ENCODE measurements around the gene SSBP4. TPM values are rescaled to one million over a fixed set of nuclear protein-coding genes. Genes with fewer than 3 reads are reported as not detected.
A peak's percentile ranks its signal among the peaks of the same experiment; 100 is the strongest.

The SSBP4 gene
- total and polyA plus RNA-seq, 2 of the 8 experiments (the other 6 are each of a cell fraction or from before 2014, with no cell fraction given), result 26.4 to 33.7 TPM

DNA sequence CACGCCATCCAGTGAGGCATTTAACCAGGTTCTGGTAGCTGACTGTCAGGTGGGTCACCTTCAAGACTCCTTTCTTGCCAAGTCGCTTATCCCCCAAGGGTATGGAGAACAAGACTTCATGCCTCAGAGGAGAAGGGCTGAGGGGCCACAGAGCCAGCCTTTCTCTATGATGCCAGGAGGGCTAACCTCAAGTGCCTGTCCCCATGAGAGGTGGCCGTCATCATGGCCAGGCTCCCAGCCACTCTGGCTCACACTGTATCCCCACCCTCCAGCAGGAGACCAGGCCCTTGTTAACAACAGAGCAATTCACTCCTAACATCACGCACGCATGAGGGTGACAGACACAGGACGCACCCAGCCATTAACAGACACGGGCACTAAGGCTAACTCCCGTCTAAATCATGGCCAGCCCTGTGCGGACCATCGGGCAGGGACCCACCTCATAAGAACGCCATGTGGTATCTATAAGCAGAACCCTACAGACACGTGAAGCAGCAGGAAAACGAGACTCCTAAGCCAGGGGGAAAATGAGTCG is 57.4 kb downstream of the SSBP4 start:
- H2BK12ac ChIP-seq (ENCODE audit: low read depth, low read length), result no peak overlapping the region
- H3K9me3 ChIP-seq (ENCODE audit: insufficient read depth in 2 of 2, low read depth in 1 of 2, low read length in 1 of 2), result no peaks in the 10 kb centered on the region
- no peak overlapping the region for H3K23ac ChIP-seq (ENCODE audit: insufficient read length)
- no peak overlapping the region for H4K91ac ChIP-seq (replicated peaks; ENCODE audit: insufficient read length, low read length)
- peak overlapping the region; percentile 2; the same call in 1 of the 2 replicates for H2BK15ac ChIP-seq (ENCODE audit: low read length)
- FAIRE-seq, result no peak
- H2BK120ac ChIP-seq (replicated peaks; ENCODE audit: low read depth, low read length), result no peak overlapping the region
- no peak overlapping the region for H3K4me2 ChIP-seq (ENCODE audit: insufficient read depth in 1 of 2, low read depth in 2 of 2, low read length in 2 of 2)
- no peak overlapping the region for H4K5ac ChIP-seq (ENCODE audit: insufficient read length, low read depth, low read length)
- H2AK5ac ChIP-seq (ENCODE audit: low read depth, low read length), result 0 out of 2 replicates have a peak overlapping the region, but pooled peaks have one; percentile 65
- POLR2A ChIA-PET (ENCODE audit: partially characterized antibody), result interaction anchor here (1.2 kb wide), 1 partner anchor 19 kb away, joined by 3 read pairs; no protein-coding TSS in a partner anchor
- no peaks in the 10 kb centered on the region; a peak in 1 of 7 replicates for H3K4me1 ChIP-seq (replicated peaks in 1 of 4; ENCODE audit: control insufficient read depth in 3 of 4, insufficient read depth in 4 of 4, low read length in 3 of 4)
- H2BK5ac ChIP-seq (ENCODE audit: low read depth, low read length), result peak overlapping the region; percentile 63
- H3K4ac ChIP-seq (replicated peaks; ENCODE audit: insufficient read length, low read depth, low read length), result no peak overlapping the region
- H3K4me3 ChIP-seq (ENCODE audit: extremely low read depth in 1 of 4, insufficient read depth in 2 of 4, low read depth in 3 of 4, low read length in 4 of 4), result no peak overlapping the region
- peaks cover 0 to 8% of the 10 kb centered on the region in 2 experiments; a peak in 1 of 4 replicates for H3K79me2 ChIP-seq (ENCODE audit: control insufficient read depth in 1 of 2, insufficient read depth in 2 of 2, low read length in 2 of 2)
- H3K36me3 ChIP-seq (ENCODE audit: control insufficient read depth in 2 of 4, insufficient read depth in 4 of 4, low read length in 3 of 4), result no peaks in the 10 kb centered on the region
- no peak overlapping the region for H3K56ac ChIP-seq (replicated peaks; ENCODE audit: insufficient read length, low read depth, low read length)
- CTCF ChIA-PET (ENCODE audit: partially characterized antibody), result interaction anchor here (0.6 to 11.1 kb wide), 7 partner anchors 12 to 321 kb away, joined by 3 to 213 read pairs (median 3); no protein-coding TSS in a partner anchor
- no peak overlapping the region for H3K14ac ChIP-seq (ENCODE audit: insufficient read length)
- no peak overlapping the region for H2AFZ ChIP-seq (ENCODE audit: low read length)
- DNase-seq (ENCODE audit: low read depth in 1 of 2, low spot score in 2 of 2), result no peak
- H3K27ac ChIP-seq (ENCODE audit: low read depth, low read length), result no peak overlapping the region
- no peak overlapping the region for H3K18ac ChIP-seq (ENCODE audit: extremely low read depth, low read length)
- WGBS, 2 experiments (ENCODE audit: extremely low coverage in 1 of 2, insufficient coverage in 1 of 2, insufficient read length in 1 of 2, insufficient replicate concordance in 2 of 2, low coverage in 1 of 2, low lambda C conversion rate in 2 of 2, missing lambda C conversion rate in 1 of 2), result 93% methylated on average over 14 of the region's 14 CpGs; no CpG with 5 or more reads in 1 of the 2 experiments
- H3K23me2 ChIP-seq (ENCODE audit: low read depth, low read length), result no peaks in the 10 kb centered on the region
- no peak overlapping the region for H3K9ac ChIP-seq (replicated peaks in 1 of 4; ENCODE audit: extremely low read depth in 1 of 4, low read depth in 3 of 4, low read length in 3 of 4)
- H4K8ac ChIP-seq (ENCODE audit: extremely low read depth, insufficient read depth, low read length), result peak overlapping the region; percentile 63
- peaks cover 2 to 22% of the 10 kb centered on the region in 2 experiments for H4K20me1 ChIP-seq (replicated peaks in 1 of 2; ENCODE audit: control insufficient read depth in 1 of 2, insufficient read depth in 2 of 2, low read length in 2 of 2)
- no peaks in the 10 kb centered on the region for H3K27me3 ChIP-seq (replicated peaks in 1 of 4; ENCODE audit: control insufficient read depth in 3 of 4, extremely low read depth in 1 of 4, insufficient read depth in 3 of 4, low read length in 3 of 4)
- peaks cover 13% of the 10 kb centered on the region for H3K79me1 ChIP-seq (ENCODE audit: low read depth, low read length)
- no peak overlapping the region for H2BK20ac ChIP-seq (ENCODE audit: low read length)
- TF ChIP-seq SIRT6 (IDR thresholded peaks at IDR 0.05; ENCODE audit: low read length) (no peak), BACH1 (IDR thresholded peaks at IDR 0.05; ENCODE audit: low read length) (no peak), FOSL1 (IDR thresholded peaks at IDR 0.05; ENCODE audit: insufficient read depth, low read depth, low read length) (no peak), EGR1 (IDR thresholded peaks at IDR 0.05; ENCODE audit: borderline replicate concordance, low read depth, low read length) (no peak), JUN (IDR thresholded peaks at IDR 0.05; ENCODE audit: low read depth, low read length) (no peak), SRF (IDR thresholded peaks at IDR 0.05; ENCODE audit: low read depth, low read length) (no peak), CEBPB (IDR thresholded peaks at IDR 0.05; ENCODE audit: low read depth, low read length) (no peak), RNF2 (IDR thresholded peaks at IDR 0.05; ENCODE audit: borderline replicate concordance, low read depth, low read length, missing control alignments, poor library complexity, severe bottlenecking) (no peak)
- TF ChIP-seq, protein P1, sequence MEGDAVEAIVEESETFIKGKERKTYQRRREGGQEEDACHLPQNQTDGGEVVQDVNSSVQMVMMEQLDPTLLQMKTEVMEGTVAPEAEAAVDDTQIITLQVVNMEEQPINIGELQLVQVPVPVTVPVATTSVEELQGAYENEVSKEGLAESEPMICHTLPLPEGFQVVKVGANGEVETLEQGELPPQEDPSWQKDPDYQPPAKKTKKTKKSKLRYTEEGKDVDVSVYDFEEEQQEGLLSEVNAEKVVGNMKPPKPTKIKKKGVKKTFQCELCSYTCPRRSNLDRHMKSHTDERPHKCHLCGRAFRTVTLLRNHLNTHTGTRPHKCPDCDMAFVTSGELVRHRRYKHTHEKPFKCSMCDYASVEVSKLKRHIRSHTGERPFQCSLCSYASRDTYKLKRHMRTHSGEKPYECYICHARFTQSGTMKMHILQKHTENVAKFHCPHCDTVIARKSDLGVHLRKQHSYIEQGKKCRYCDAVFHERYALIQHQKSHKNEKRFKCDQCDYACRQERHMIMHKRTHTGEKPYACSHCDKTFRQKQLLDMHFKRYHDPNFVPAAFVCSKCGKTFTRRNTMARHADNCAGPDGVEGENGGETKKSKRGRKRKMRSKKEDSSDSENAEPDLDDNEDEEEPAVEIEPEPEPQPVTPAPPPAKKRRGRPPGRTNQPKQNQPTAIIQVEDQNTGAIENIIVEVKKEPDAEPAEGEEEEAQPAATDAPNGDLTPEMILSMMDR (IDR thresholded peaks at IDR 0.05; ENCODE audit: control extremely low read depth in 1 of 3, insufficient read depth in 1 of 3, low read depth in 1 of 3, low read length in 3 of 3), result no peak
- TF ChIP-seq, protein P2, sequence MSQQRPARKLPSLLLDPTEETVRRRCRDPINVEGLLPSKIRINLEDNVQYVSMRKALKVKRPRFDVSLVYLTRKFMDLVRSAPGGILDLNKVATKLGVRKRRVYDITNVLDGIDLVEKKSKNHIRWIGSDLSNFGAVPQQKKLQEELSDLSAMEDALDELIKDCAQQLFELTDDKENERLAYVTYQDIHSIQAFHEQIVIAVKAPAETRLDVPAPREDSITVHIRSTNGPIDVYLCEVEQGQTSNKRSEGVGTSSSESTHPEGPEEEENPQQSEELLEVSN (IDR thresholded peaks at IDR 0.05), result no peak

All from H1 (cell line).